ENCODE results near the gene RAB2B.
"Not testable (repeated sequence)": the region's sequence is repeated elsewhere in the genome, so short reads cannot be mapped to it uniquely, and the experiment has no call there.

RAB2B gene

GRCh38 chr14:21498540-21499526, 22.1 kb upstream of the RAB2B start:
- intact Hi-C loops (cut with DNase I): no loop called here
- peak in 10 of 42 donors; percentile 25 to 49 (median 30) for DNase-seq

- no peak for DNase-seq
- intact Hi-C loops (cut with DNase I): no loop called here
Observed at GRCh38 chr14:21496453-21496852, 19.7 kb upstream of the RAB2B start.

DNA sequence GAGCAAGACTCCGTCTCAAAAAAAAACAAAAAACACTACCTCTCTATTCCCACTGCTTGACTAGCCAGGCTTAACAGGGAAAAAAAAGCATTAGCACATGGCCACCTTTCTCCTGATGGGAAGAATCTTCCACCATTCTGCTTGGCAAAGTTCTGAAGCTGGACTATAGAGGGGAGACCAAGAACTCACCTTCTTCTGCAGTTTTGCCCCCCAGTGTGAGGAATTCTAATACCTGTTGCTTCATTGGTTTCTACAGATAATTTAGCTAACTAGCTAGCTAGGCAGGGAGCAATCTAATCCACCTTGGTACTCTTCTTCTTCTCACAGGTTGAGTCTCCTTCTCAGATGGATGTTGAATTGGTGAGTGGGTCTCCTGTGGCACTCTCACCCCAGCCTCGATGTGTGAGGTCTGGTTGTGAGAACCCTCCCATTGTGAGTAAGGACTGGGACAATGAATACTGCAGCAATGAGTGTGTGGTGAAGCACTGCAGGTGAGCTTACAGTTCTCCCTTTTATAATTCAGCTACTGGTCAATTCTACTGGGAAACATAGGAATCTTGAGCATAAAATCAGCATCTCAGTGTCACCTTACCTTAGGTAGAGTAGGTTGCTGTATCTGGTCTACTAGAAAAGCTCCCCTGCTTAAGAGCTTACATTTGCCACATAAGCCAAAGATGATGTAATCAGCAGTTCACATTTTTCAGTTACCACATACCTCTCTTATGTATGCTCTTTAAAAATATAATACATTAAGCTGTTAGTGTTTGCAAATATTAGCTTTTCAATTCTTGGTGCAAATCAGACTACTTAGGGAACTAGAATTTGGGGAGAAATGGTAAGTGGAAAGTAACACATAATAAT, 18.4 kb upstream of the RAB2B start:
- intact Hi-C loops (cut with DNase I): no loop called here

GRCh38 chr14:21486640-21487087, 9.9 kb upstream of the RAB2B start:
- no peak for DNase-seq
- intact Hi-C loops (cut with DNase I): no loop called here

More for the DNA sequence above, 18.4 kb upstream of the RAB2B start:
- no peak for DNase-seq

- intact Hi-C loops (cut with DNase I): loop anchor here (2.0 kb wide), 1 partner anchor 34 kb away; the partner anchor contains the start of gene METTL3
- DNase-seq: peak in 17 of 42 donors; percentile 72 to 92 (median 81)
Observed at GRCh38 chr14:21476523-21476924, 235 bp downstream of the RAB2B start.

GRCh38 chr14:21475767-21476522, 814 bp downstream of the RAB2B start:
- DNase-seq: no peak
- intact Hi-C loops (cut with DNase I): loop anchor here (2.0 kb wide), 1 partner anchor 35 kb away; the partner anchor contains the start of gene METTL3

GRCh38 chr14:21467616-21468015, 9.1 kb downstream of the RAB2B start:
- peak in 2 of 42 donors; percentile 27 to 51 for DNase-seq
- intact Hi-C loops (cut with DNase I): no loop called here

DNA sequence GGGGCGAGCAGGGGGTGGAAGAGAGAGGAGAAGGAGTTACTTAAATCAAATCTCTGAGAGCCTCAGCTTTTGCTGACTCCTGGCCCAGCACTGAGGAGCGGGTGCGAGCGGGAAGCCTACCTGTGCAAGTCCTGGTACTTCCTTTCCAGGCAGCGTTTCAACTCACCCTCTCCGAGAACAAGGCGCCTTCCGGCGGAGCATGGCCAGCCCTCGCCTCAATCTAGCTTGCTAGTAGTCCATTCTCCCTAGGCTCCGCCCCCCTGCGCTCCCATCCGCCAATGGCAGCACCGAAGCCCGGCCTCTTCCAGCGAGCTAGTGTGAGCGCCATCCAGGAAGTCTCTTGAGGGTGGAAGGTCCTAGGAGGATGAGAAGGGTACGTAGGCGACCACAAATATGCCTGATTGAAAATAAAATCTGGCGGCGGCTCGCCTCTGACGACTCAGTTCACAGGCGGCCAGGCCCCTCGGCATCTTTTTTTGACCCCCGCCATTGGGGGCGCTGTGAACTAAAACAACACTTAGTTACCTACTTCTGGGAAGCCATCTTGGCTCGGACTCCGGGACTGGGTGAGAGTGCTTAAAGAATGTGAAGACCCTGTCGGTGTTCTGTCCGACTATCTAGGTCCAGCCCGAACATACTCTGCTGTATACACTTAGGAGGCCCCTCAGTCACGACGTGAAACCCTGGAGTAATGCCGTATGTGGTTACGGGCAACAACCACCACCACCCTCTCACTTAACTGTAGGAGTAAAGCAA, 20.7 kb downstream of the RAB2B start, which contains the start of gene CHD8:
TSS of gene CHD8 (minus strand) at position 212 of the 756 bp plus-strand sequence. CDS start 24,480 bp downstream, outside the sequence.
- intact Hi-C loops (cut with DNase I): loop anchor here (1.0 to 2.0 kb wide), 2 partner anchors 19 to 21 kb away; partner anchors contain the start of gene TOX4
- DNase-seq: peak; percentile 98 to 100 (median 100)

DNA sequence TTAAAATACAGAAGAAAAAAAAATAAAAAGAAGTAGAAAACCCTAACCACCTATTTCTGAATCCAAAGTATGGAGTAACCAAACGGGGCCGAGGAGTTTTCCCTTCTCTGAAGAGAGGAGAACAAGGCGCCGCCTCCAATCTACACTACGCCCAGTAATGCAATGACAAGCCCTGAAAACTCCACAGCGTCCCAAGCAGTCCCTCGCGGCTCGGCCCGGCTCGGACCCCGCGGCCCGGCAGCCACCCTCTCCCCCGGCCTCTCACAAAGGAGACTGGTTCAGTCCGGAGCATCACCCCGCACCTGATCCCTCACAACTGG, 21.2 kb downstream of the RAB2B start:
- no peak for DNase-seq

DNA sequence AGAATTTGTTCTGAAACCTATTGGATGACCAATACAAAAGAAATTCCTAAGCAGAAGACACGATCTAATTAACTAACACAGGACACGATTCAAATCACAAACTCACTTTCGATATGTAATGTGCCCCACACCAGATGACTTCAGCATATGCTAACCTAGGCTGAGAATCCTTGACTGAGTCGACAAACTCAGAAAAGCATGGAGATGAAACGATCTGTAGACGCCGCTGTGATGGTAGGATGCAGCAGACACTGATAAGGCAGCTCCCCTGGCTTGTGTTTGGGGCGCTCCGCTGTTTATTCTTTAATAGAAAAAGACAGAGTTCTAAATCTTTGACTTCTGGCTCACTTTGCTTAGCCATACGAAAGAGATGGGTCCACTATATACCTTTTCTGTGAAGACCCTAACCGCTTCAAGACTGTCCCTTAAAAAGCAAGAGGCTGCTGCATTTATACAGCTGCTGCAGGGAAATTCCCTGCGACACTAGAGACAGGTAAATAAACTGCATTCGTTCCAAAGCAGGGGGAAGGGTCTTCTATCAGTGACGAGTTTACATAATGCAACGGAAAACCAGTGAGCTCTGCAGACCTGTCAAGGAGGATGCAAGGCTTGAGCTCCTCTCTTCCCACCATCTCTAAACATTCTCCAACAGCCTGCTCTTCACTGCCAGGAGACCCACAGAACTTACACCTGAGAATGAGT, 21.8 kb downstream of the RAB2B start:
- peak in 1 of 42 donors; percentile 4 for DNase-seq
- intact Hi-C loops (cut with DNase I): no loop called here

More for the DNA sequence above, 21.2 kb downstream of the RAB2B start:
- intact Hi-C loops (cut with DNase I): no loop called here

DNA sequence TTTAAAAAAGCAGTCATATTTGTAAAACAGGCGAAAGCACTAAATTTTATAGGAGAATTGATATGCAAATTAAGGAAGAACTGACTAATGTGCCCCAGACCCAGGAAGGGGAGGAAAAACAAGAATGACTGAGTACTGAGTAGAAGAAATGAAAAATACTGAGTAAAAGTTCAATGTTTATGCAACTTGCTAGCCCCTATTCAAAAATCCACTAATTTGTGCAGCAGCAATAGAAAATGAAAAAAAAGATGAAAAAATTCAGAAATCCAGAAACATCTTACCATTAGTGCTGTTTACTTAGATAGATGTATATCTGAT, 26.9 kb downstream of the RAB2B start:
- intact Hi-C loops (cut with DNase I): no loop called here
- DNase-seq: no peak

DNA sequence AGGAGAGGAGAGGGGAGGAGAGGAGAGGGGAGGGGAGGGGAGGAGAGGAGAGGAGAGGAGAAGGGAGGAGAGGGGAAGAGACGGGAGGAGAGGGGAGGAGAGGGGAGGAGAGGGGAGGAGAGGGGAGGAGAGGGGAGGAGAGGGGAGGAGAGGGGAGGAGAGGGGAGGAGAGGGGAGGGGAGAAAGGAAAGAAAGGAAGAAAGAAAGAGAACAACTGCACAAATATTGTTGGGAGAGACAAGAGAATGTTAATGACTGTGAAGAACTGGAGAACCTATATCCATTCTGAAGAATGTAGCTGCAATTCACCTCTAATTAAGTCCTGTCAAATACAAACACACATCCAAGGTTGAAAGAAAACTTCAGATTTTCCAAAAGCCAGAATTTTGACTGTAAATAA, 34.1 kb downstream of the RAB2B start:
- intact Hi-C loops (cut with DNase I); DNase-seq: not testable (repeated sequence)

DNA sequence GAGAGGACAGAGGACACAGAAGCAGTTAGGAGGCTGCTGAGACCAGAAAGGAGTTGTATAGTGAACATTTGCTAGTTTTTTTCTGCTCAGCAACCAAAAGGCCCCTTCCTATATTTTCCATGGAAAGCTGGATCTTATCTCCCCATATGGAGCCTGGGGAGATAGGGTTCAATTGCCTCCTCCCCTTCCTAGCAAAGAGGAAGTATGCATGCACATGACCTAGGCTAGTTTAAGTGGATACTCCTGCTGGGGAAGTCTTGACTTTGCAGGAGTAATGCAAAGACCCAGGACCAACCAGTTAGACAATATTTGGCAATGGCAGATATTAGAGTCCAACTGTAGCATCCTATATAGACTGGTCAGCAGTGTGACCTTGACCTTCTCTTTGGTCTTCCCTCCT, 35.9 kb downstream of the RAB2B start:
- intact Hi-C loops (cut with DNase I): no loop called here
- DNase-seq: no peak

DNA sequence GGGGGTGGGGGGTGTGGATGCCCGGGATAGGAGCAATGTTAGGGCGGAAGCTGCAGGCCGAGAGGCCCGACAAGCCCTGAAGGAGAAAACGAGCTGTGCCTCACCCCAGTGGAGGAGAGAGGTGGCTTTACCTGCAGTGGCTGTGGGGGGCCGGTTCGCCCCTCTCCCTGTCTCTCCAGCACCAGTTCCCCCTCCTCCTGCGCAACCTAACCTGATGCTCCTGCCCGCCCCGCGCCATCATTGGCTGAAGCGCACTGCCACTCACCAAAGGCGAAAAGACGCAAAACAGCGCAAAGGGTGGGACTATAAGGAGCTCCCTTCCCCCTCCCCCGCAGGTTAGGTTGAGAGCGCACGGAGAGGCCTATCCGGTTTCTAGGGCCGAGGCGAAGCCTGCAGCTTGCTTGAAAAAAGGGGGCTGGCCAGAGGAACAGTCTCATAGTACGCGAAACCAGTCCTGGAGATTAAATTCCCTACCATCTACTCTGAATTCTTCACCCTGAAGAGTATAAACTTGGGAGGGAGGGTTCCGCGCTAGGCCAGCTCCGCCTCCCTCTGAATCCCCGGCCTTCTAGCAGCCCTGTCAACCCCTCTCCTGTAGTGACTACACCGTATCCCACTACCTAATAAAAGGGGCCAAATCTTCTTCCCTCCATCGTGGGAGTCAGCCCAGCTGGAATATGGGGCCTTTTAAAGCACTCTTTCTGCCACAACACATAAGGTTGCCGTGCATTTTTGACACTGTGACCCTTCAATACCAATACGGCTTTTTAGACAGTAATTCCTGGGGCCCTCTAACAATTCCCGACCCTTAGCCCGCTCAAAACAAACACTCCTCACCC, 39.5 kb downstream of the RAB2B start:
- intact Hi-C loops (cut with DNase I): loop anchor here (2.0 to 10.0 kb wide), 2 partner anchors 20 to 52 kb away; partner anchors contain the start of genes CHD8 and SUPT16H
- peak; percentile 97 to 100 (median 99) for DNase-seq

DNA sequence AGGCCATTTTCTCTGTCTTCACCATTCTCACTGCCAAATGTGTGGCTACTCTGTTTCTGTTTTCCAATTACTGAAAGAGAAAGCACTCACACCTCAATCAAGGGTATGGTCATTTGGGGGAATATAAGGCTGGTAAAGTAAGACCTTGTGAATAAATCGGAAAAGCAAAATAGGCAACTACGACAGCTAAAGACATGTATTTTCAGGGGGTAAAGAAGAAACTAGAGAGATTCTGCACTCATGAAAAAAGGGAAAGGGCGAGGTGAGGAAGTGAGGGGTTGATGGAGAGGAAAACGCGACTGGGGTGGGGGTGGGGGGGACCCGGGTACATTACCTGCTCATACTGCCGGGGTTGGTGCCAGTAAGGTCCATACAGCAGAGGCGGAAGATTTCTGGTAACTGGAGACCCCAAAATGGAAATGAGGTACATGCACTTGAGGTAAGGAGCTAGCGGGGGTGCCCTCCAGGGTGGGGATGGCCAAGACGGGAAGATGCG, 40.1 kb downstream of the RAB2B start:
- DNase-seq: no peak
- intact Hi-C loops (cut with DNase I): loop anchor here (2.0 to 10.0 kb wide), 2 partner anchors 20 to 52 kb away; partner anchors contain the start of genes CHD8 and SUPT16H

DNA sequence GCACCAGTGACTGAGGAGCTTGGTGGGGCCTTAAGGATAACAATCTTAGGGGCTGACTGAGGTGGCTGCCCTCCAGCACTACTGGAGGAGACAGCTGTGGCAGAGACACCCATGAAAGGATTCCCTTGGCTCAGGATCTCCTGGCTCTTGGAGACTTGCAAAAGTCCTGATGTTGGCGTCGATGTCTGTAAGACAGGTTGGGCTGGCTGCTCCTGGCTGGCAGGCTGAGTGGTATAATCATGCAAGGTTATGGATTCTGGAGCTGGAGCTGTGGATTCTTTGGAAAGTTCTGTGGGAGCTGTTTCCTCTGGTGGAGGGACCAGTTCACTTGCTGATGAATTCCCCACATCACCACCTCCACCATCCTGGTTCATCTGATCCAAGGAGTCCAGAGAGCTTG, 45.6 kb downstream of the RAB2B start:
- intact Hi-C loops (cut with DNase I): loop anchor here (10.0 kb wide), 1 partner anchor 46 kb away; the partner anchor contains the start of gene SUPT16H
- DNase-seq: no peak
